Stomach (tissue), 4 donors: ENCODE data around the gene C3orf62.

Experiments
- CTCF ChIP-seq, 7 experiments: fragments of 450-650 bp in 4 of 7; fragments of 200-600 bp in 3 of 7; sonication (generic) in 3 of 7; IDR thresholded peaks; one replicate each; pipeline ENCODE4 v1.5.1; 2016 to 2019; ENCODE audit warnings: antibody characterized with exemption in 7 of 7, control low read depth in 2 of 7, mild to moderate bottlenecking in 1 of 7
- POLR2A ChIP-seq, 4 donors: fragments of 450-650 bp; IDR thresholded peaks; one replicate each; pipeline ENCODE4 v1.6.1; 2016; ENCODE audit warnings: antibody characterized with exemption in 4 of 4, control low read depth in 2 of 4, mild to moderate bottlenecking in 1 of 4, moderate library complexity in 1 of 4

DNA sequence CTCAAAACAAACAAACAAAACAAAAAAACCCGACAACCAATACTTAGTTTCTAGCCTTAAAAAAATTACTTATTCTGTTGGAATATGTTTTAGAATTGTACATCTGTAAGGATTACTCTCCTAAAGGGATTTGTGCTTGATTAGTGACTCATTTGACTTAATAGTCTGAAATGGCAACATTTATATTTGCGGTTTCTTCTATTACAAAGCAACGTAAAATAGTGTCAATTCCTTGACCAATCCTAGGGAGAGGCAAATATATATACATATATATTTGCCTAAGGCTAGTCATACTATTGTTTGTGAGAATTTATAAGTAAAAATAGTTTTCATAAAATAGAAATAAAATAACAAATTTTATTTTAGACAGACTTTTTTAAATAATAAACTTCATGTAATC lies 39.7 kb downstream of the C3orf62 start:
- no peak for TF ChIP-seq CTCF (IDR thresholded peaks at IDR 0.05)
- TF ChIP-seq POLR2A (IDR thresholded peaks at IDR 0.05) = no peak
